ENCODE measurements around the gene GUSB. TPM values are rescaled to one million over a fixed set of nuclear protein-coding genes. Genes with fewer than 3 reads are reported as not detected.
"Not testable (repeated sequence)": the region's sequence is repeated elsewhere in the genome, so short reads cannot be mapped to it uniquely, and the experiment has no call there.

Gene GUSB
- total RNA-seq, 1 donor from 2014 or later, result 75.1 TPM

- ATAC-seq (peak; percentile 59), DNase-seq (no peak)
- no peaks in the 10 kb centered on the region for H3K27me3 ChIP-seq
- H3K4me1 ChIP-seq, result no peaks in the 10 kb centered on the region
- H3K9me3 ChIP-seq, result no peaks in the 10 kb centered on the region
- no peak overlapping the region for H3K27ac ChIP-seq
- peaks cover 31% of the 10 kb centered on the region for H3K36me3 ChIP-seq
- intact Hi-C loops (cut with DNase I), result no loop called here
- H3K4me3 ChIP-seq, result no peak overlapping the region
- no peak for TF ChIP-seq CTCF (IDR thresholded peaks at IDR 0.05)
Measured at GRCh38 chr7:65951837-65952578, 30.0 kb downstream of the GUSB start.

GRCh38 chr7:65946904-65947303 lies 35.1 kb downstream of the GUSB start:
- no peak for TF ChIP-seq CTCF (IDR thresholded peaks at IDR 0.05)
- Histone ChIP-seq H3K36me3 (no peaks in the 10 kb centered on the region), H3K4me1 (no peaks in the 10 kb centered on the region), H3K27ac (no peak overlapping the region), H3K9me3 (no peaks in the 10 kb centered on the region), H3K4me3 (no peak overlapping the region), H3K27me3 (no peaks in the 10 kb centered on the region)
- no peak for DNase-seq
- intact Hi-C loops (cut with DNase I), result no loop called here
- ATAC-seq, result peak; percentile 46

GRCh38 chr7:65945787-65946186 lies 36.2 kb downstream of the GUSB start:
- intact Hi-C loops (cut with DNase I); H3K4me3 ChIP-seq; H3K27ac ChIP-seq; DNase-seq; ATAC-seq; H3K36me3 ChIP-seq; H3K9me3 ChIP-seq; H3K27me3 ChIP-seq; H3K4me1 ChIP-seq: not testable (repeated sequence)

- no peaks in the 10 kb centered on the region for H3K36me3 ChIP-seq
- H3K27ac ChIP-seq, result no peak overlapping the region
- TF ChIP-seq CTCF (IDR thresholded peaks at IDR 0.05), result no peak
- ATAC-seq, result no peak
- H3K9me3 ChIP-seq, result no peaks in the 10 kb centered on the region
- H3K27me3 ChIP-seq, result no peaks in the 10 kb centered on the region
- H3K4me1 ChIP-seq, result no peaks in the 10 kb centered on the region
- DNase-seq, result no peak
- H3K4me3 ChIP-seq, result no peak overlapping the region
- intact Hi-C loops (cut with DNase I), result no loop called here
Measured at GRCh38 chr7:65938336-65938895, 43.6 kb downstream of the GUSB start.

GRCh38 chr7:65937296-65937695 lies 44.7 kb downstream of the GUSB start:
- Histone ChIP-seq H3K9me3 (no peaks in the 10 kb centered on the region), H3K4me1 (no peaks in the 10 kb centered on the region), H3K36me3 (no peaks in the 10 kb centered on the region), H3K27ac (no peak overlapping the region), H3K27me3 (no peaks in the 10 kb centered on the region), H3K4me3 (no peak overlapping the region)
- intact Hi-C loops (cut with DNase I), result no loop called here
- ATAC-seq (no peak), DNase-seq (no peak)
- TF ChIP-seq CTCF (IDR thresholded peaks at IDR 0.05), result no peak

- intact Hi-C loops (cut with DNase I), result no loop called here
- Histone ChIP-seq H3K4me1 (no peaks in the 10 kb centered on the region), H3K36me3 (no peaks in the 10 kb centered on the region), H3K4me3 (no peak overlapping the region), H3K9me3 (no peaks in the 10 kb centered on the region), H3K27me3 (no peaks in the 10 kb centered on the region), H3K27ac (no peak overlapping the region)
- DNase-seq (no peak), ATAC-seq (no peak)
- no peak for TF ChIP-seq CTCF (IDR thresholded peaks at IDR 0.05)
Measured at GRCh38 chr7:65931685-65932084, 50.3 kb downstream of the GUSB start.
